NCI-H1105 treated with DMSO at 0.1 percent for 48 hours (cell line): ENCODE results near the gene RARB.

ENCODE experiments used
- DNase-seq: peaks from one replicate; lab custom pipeline; 2025; lab: John Stamatoyannopoulos, UW

RARB gene

GRCh38 chr3:25472731-25473130 lies 44.7 kb downstream of the RARB start:
- no peak for DNase-seq

- no peak for DNase-seq
Observed at GRCh38 chr3:25473246-25473645, 45.2 kb downstream of the RARB start.

GRCh38 chr3:25474052-25474451 lies 46.0 kb downstream of the RARB start:
- DNase-seq, result no peak

GRCh38 chr3:25476639-25477038 lies 48.6 kb downstream of the RARB start:
- no peak for DNase-seq

DNA sequence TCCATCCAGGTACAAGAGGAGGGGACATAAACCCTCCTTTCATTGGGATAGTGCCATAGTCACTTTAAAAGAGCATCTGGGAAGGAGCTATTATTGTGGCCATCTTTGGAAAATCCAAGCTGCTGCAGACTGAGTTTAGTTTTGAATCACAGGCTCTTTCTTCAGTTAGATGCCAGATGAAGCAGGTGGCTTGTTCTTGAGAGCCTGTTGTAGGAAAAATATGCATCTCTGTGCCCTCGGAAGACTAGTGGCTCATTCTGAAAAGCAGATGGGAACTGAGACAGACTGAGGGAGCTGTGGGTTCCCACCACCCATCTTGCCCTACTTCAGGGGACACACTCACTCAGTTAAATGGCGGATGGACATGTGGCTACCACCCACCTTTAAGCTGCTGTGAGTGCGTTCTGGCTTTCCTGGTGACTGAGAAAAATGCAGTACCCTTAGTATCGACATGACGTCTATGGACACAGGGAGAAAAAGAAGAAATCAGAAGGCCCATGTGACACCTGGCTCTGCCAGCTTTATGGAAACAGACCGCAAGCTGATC lies 50.2 kb downstream of the RARB start:
- no peak for DNase-seq

GRCh38 chr3:25478964-25479726 lies 51.1 kb downstream of the RARB start:
- DNase-seq, result no peak

DNA sequence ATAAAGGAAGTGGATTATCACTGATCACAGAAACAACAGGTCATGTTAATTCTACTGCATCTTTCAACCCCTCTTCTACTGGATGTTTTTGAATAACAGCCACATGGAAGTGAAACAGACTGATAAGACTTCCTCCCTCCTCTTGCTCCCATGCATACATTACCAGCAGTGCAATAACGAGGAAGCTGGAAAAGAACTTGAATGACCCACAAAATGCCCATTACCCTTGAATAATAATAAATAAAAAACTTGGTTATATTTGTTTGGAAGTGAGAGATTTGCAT lies 51.6 kb downstream of the RARB start:
- DNase-seq, result no peak

DNA sequence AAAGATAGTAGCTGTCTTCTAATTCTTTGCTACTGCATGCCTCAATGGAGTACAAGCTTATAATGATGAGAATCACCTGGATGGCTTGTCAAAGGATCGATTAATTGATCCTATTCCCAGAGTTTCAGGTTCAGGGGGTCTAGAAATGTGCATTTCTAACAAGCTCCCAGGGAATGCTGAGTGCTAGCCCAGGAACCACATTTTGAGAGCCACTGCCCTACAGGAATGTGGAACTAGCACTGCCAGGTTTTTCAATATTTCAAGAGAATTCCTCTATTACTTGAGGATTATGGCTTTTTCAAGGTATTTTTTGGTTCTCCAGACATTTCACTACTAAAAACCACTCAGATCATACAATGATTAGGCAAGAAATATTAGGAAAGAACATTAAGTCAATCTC lies 52.7 kb downstream of the RARB start:
- DNase-seq, result no peak

- DNase-seq, result no peak
Observed at GRCh38 chr3:25481386-25481785, 53.3 kb downstream of the RARB start.

- DNase-seq, result no peak
Observed at GRCh38 chr3:25483456-25483855, 55.4 kb downstream of the RARB start.

GRCh38 chr3:25485673-25486072 lies 57.6 kb downstream of the RARB start:
- DNase-seq, result no peak

DNA sequence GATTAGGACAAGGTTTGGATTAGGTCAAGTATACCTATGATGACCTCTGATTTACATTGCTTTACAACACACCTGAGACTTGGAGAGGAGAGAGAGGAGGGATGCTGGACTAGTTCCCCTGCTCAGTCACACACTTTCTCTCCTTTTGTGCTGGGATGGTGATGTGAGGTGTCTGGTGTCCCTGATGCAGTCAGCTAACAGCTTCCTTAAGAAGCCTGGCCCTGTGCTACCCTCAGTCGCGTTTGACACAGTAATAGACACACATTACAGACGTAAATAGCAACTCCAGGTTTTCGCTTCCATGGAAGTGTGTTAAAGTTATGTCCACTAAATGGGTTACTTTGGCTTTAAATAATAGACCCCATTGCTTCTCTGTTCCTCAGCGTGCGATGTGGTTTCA lies 58.9 kb downstream of the RARB start:
- DNase-seq, result no peak

DNA sequence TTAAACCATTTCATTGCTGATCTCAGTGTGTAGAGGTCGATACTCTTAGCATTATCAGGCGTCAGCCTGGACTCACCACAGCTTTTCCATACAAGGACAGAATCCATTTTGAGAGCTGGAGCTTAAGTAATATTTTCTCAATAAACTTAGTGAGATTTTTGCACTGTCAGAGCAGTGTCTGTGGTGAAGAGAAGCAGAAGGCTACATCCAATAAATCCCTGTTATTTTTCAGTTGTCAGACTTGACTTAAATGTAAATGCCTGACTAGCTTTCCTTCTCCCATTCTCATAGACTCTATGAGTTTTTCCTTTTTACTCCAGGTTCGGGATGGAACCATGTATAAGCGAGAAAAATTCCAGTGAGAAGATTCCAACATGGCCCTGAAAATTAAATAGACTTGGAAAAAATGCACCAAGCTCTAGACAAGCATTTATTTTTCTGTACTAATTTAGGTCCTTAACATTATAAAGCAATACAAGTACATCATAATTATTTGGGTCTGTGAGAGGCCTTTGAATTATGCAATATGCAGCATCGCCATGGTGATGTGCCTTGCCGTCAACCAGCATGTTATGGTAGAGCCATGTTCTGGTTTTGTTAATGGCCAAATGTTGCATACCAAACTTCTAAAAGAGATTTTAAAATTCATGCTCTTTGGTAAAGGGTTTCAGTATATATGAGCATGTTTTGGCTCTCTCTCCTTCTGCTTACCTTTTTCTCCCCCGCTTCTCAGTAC lies 62.0 kb downstream of the RARB start:
- DNase-seq, result no peak

GRCh38 chr3:25493246-25493645 lies 65.2 kb downstream of the RARB start:
- DNase-seq, result no peak

GRCh38 chr3:25493786-25494185 lies 65.7 kb downstream of the RARB start:
- no peak for DNase-seq

- no peak for DNase-seq
Observed at GRCh38 chr3:25495304-25495703, 67.2 kb downstream of the RARB start.

DNA sequence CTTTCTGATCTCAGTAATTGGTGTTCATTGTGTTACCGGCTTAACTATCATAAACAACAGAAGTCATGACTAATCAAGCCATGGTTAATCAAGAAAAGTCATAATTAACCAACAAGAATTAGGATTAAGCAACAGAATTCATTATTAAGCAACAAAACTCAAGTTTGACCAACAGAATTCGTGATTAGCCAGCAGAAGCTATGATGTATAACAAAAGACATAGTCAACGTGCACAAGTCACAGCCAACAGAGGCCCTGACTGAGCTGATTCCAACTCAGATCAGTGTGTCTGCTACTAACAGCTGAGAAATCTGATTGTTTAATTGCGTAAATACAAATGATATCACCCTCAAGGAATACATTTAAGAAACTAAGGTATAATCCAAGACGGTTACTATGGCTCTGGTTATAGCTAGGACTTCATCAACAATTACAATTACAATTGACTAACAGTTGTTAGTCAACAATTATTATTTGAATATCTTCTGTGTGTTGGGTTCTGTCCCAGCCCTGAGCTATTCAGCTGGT lies 67.7 kb downstream of the RARB start:
- no peak for DNase-seq

DNA sequence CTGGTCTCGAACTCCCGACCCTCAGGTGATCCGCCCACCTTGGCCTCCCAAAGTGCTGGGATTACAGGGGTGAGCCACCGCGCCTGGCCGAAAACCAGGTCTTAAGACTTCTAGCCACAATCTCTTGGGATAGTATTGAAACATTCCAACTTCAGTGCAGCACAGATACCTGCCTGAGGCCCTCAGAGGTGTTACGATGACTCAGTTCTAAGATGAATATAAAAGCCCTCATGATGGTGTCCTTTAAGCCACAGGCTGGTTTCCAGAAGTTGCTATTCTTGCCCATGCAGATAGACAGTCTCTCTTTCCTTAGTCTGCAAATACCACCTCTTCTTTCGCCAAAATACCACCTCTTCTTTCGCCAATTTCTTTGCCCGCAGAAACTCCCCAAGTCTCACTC lies 69.0 kb downstream of the RARB start:
- no peak for DNase-seq

DNA sequence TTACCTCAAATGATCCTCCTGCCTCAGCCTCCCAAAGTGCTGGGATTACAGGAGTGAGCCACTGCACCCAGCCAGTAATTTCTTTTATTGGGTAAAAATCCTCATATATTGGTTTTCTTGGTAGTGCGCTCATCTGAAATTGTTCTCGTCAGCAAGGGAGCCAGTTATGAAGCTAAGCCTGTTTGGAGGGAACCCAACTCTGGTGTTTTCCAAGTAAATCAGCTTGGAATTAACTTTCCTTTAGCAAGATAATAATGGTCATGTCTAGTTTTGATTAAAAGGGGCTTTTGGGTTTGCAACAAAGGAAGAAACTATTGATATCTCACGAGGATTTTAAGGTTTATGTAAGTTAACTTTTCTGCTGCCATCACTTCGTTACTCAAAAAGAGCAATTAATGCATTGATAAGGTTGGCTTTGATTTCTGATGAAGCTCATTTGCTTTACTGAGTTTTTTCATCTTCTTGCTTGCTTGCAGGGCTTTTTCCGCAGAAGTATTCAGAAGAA lies 72.7 kb downstream of the RARB start:
- no peak for DNase-seq

DNA sequence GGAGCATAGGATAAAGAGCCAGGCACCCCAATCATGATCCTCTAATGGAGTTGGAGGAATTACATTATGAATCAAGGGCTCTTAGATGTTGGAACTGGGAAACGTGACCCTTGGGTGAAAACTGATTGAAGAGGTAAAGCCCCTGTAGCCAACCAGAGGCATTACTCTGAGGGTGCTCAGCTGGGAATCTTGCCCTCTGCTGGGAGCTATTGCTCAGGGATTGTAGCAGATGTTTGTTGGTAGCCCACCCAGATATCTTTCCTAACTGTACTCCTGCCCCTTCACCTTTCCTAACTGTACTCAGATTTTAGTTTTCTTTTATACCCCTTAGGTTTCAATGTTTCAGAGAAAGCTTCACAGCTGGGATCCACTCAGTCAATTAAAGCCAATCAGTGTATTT lies 74.2 kb downstream of the RARB start:
- DNase-seq, result no peak

- peak; percentile 9 for DNase-seq
Observed at GRCh38 chr3:25503898-25504301, 75.8 kb downstream of the RARB start.

DNA sequence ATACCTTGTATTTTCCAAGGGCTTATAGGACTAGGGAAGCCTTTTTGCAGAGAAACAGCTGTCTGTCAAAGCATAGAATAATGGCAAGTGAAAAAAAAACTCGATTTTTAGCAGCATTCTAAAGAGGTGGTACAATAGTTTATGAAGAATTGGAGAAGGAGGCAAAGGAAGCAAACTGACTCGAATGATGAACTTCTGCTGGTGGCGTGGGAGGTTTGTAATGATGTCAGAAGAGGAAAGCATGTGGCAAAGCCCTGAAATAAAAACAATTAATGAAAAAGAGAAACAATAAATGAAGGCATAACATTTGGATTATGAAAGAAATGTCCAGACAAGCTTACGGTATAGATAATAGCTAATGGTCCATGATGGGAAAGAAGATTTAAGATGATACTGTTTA lies 77.5 kb downstream of the RARB start:
- no peak for DNase-seq

- no peak for DNase-seq
Observed at GRCh38 chr3:25507811-25508210, 79.7 kb downstream of the RARB start.
